Measurements from ENCODE around the gene ADGRA1. TPM values are rescaled to one million over a fixed set of nuclear protein-coding genes. Genes with fewer than 3 reads are reported as not detected.

The ADGRA1 gene
- total RNA-seq: not detected
- not detected for polyA plus RNA-seq

- H3K9me3 ChIP-seq (ENCODE audit: control insufficient read depth in 1 of 2, low read length in 2 of 2): no peaks in the 10 kb centered on the region
- Mint-ChIP-seq H3K4me3 (peak within 1 kb of the TSS in 1 of 8 donors; percentile 31), H3K9me3 (peaks cover 0 to 2% (median 0%) of the 10 kb centered on the region in 8 donors), H3K27me3 (peaks cover 16 to 17% of the 10 kb centered on the region in 2 donors), H3K36me3 (no peaks in the 10 kb centered on the region), H3K27ac (no peak within 1 kb of the TSS), H3K4me1 (peaks cover 0 to 4% (median under 1%) of the 10 kb centered on the region in 4 donors)
- ChIA-PET POLR2A (ENCODE audit: partially characterized antibody) (no interaction called here), CTCF (ENCODE audit: partially characterized antibody) (no interaction called here)
- no peaks in the 10 kb centered on the region for H3K4me1 ChIP-seq (ENCODE audit: insufficient read depth, low read length)
- intact Hi-C loops (cut with micrococcal nuclease): no loop called here
- no peaks in the 10 kb centered on the region for H3K36me3 ChIP-seq (ENCODE audit: insufficient read depth, low read length)
- no peak within 1 kb of the TSS for H3K4me3 ChIP-seq (ENCODE audit: low read length in 2 of 2)
- no peak for DNase-seq
- H3K27me3 ChIP-seq (ENCODE audit: insufficient read depth, low read length): no peaks in the 10 kb centered on the region
- H3K27ac ChIP-seq (ENCODE audit: low read depth, low read length): no peak within 1 kb of the TSS
Measured at GRCh38 chr10:133087679-133088178, at the start of gene ADGRA1. Gene ADGRA1, plus strand, starts transcription at chr10:133087924. Its CDS starts 986 bp downstream, at chr10:133088910.

GRCh38 chr10:133038036-133038823 lies 49.5 kb upstream of the ADGRA1 start:
- POLR2A ChIA-PET (ENCODE audit: partially characterized antibody): no interaction called here
- no peak overlapping the region for H3K4me3 Mint-ChIP-seq
- Histone ChIP-seq H3K36me3 (ENCODE audit: insufficient read depth, low read length) (no peaks in the 10 kb centered on the region), H3K4me1 (ENCODE audit: insufficient read depth, low read length) (no peaks in the 10 kb centered on the region), H3K27me3 (ENCODE audit: insufficient read depth, low read length) (no peaks in the 10 kb centered on the region), H3K27ac (ENCODE audit: low read depth, low read length) (no peak overlapping the region), H3K4me3 (ENCODE audit: low read length in 2 of 2) (no peak overlapping the region), H3K9me3 (ENCODE audit: control insufficient read depth in 1 of 2, low read length in 2 of 2) (no peaks in the 10 kb centered on the region)
- CTCF ChIA-PET (ENCODE audit: partially characterized antibody): no interaction called here
- H3K27ac Mint-ChIP-seq: peak overlapping the region in 1 of 7 donors; percentile 37
- H3K27me3 Mint-ChIP-seq: peaks cover 0 to 5% of the 10 kb centered on the region in 2 donors
- intact Hi-C loops (cut with micrococcal nuclease): no loop called here
- H3K9me3 Mint-ChIP-seq: no peaks in the 10 kb centered on the region
- no peaks in the 10 kb centered on the region for H3K36me3 Mint-ChIP-seq
- no peaks in the 10 kb centered on the region for H3K4me1 Mint-ChIP-seq
- DNase-seq: no peak

- no peak overlapping the region for H3K4me3 ChIP-seq (ENCODE audit: low read length in 2 of 2)
- no peaks in the 10 kb centered on the region for H3K4me1 Mint-ChIP-seq
- H3K27me3 ChIP-seq (ENCODE audit: insufficient read depth, low read length): no peaks in the 10 kb centered on the region
- DNase-seq: no peak
- peaks cover 0 to 5% of the 10 kb centered on the region in 2 donors for H3K27me3 Mint-ChIP-seq
- ChIA-PET CTCF (ENCODE audit: partially characterized antibody) (no interaction called here), POLR2A (ENCODE audit: partially characterized antibody) (no interaction called here)
- no peaks in the 10 kb centered on the region for H3K36me3 ChIP-seq (ENCODE audit: insufficient read depth, low read length)
- no peak overlapping the region for H3K4me3 Mint-ChIP-seq
- intact Hi-C loops (cut with micrococcal nuclease): no loop called here
- no peaks in the 10 kb centered on the region for H3K36me3 Mint-ChIP-seq
- H3K4me1 ChIP-seq (ENCODE audit: insufficient read depth, low read length): no peaks in the 10 kb centered on the region
- H3K9me3 Mint-ChIP-seq: no peaks in the 10 kb centered on the region
- H3K9me3 ChIP-seq (ENCODE audit: control insufficient read depth in 1 of 2, low read length in 2 of 2): no peaks in the 10 kb centered on the region
- H3K27ac Mint-ChIP-seq: no peak overlapping the region
- no peak overlapping the region for H3K27ac ChIP-seq (ENCODE audit: low read depth, low read length)
Measured at GRCh38 chr10:133039107-133039802, 48.5 kb upstream of the ADGRA1 start.

GRCh38 chr10:133039803-133040165 lies 47.9 kb upstream of the ADGRA1 start:
- no peak overlapping the region for H3K4me3 ChIP-seq (ENCODE audit: low read length in 2 of 2)
- no peak overlapping the region for H3K27ac ChIP-seq (ENCODE audit: low read depth, low read length)
- Mint-ChIP-seq H3K4me3 (no peak overlapping the region), H3K4me1 (no peaks in the 10 kb centered on the region), H3K36me3 (no peaks in the 10 kb centered on the region), H3K27ac (no peak overlapping the region), H3K27me3 (peaks cover 0 to 5% of the 10 kb centered on the region in 2 donors), H3K9me3 (no peaks in the 10 kb centered on the region)
- H3K36me3 ChIP-seq (ENCODE audit: insufficient read depth, low read length): no peaks in the 10 kb centered on the region
- ChIA-PET POLR2A (ENCODE audit: partially characterized antibody) (no interaction called here), CTCF (ENCODE audit: partially characterized antibody) (no interaction called here)
- intact Hi-C loops (cut with micrococcal nuclease): no loop called here
- no peaks in the 10 kb centered on the region for H3K27me3 ChIP-seq (ENCODE audit: insufficient read depth, low read length)
- DNase-seq: no peak
- no peaks in the 10 kb centered on the region for H3K9me3 ChIP-seq (ENCODE audit: control insufficient read depth in 1 of 2, low read length in 2 of 2)
- H3K4me1 ChIP-seq (ENCODE audit: insufficient read depth, low read length): no peaks in the 10 kb centered on the region

- no peaks in the 10 kb centered on the region for H3K36me3 Mint-ChIP-seq
- CTCF ChIA-PET (ENCODE audit: partially characterized antibody): no interaction called here
- H3K4me3 Mint-ChIP-seq: no peak overlapping the region
- H3K27me3 Mint-ChIP-seq: peaks cover 0 to 3% of the 10 kb centered on the region in 2 donors
- intact Hi-C loops (cut with micrococcal nuclease): no loop called here
- H3K27ac ChIP-seq (ENCODE audit: low read depth, low read length): no peak overlapping the region
- no peaks in the 10 kb centered on the region for H3K4me1 Mint-ChIP-seq
- H3K9me3 ChIP-seq (ENCODE audit: control insufficient read depth in 1 of 2, low read length in 2 of 2): no peaks in the 10 kb centered on the region
- no peaks in the 10 kb centered on the region for H3K27me3 ChIP-seq (ENCODE audit: insufficient read depth, low read length)
- H3K9me3 Mint-ChIP-seq: no peaks in the 10 kb centered on the region
- POLR2A ChIA-PET (ENCODE audit: partially characterized antibody): no interaction called here
- DNase-seq: no peak
- H3K36me3 ChIP-seq (ENCODE audit: insufficient read depth, low read length): no peaks in the 10 kb centered on the region
- no peak overlapping the region for H3K4me3 ChIP-seq (ENCODE audit: low read length in 2 of 2)
- no peaks in the 10 kb centered on the region for H3K4me1 ChIP-seq (ENCODE audit: insufficient read depth, low read length)
- H3K27ac Mint-ChIP-seq: no peak overlapping the region
Measured at GRCh38 chr10:133040198-133040597, 47.5 kb upstream of the ADGRA1 start.

GRCh38 chr10:133041101-133041500 lies 46.6 kb upstream of the ADGRA1 start:
- Mint-ChIP-seq H3K27ac (no peak overlapping the region), H3K9me3 (no peaks in the 10 kb centered on the region), H3K4me3 (no peak overlapping the region), H3K27me3 (peaks cover 0 to 3% of the 10 kb centered on the region in 2 donors), H3K36me3 (no peaks in the 10 kb centered on the region), H3K4me1 (no peaks in the 10 kb centered on the region)
- Histone ChIP-seq H3K9me3 (ENCODE audit: control insufficient read depth in 1 of 2, low read length in 2 of 2) (no peaks in the 10 kb centered on the region), H3K27ac (ENCODE audit: low read depth, low read length) (no peak overlapping the region), H3K27me3 (ENCODE audit: insufficient read depth, low read length) (no peaks in the 10 kb centered on the region), H3K36me3 (ENCODE audit: insufficient read depth, low read length) (no peaks in the 10 kb centered on the region), H3K4me1 (ENCODE audit: insufficient read depth, low read length) (no peaks in the 10 kb centered on the region), H3K4me3 (ENCODE audit: low read length in 2 of 2) (no peak overlapping the region)
- intact Hi-C loops (cut with micrococcal nuclease): no loop called here
- POLR2A ChIA-PET (ENCODE audit: partially characterized antibody): no interaction called here
- no peak for DNase-seq
- CTCF ChIA-PET (ENCODE audit: partially characterized antibody): no interaction called here

GRCh38 chr10:133042061-133042460 lies 45.7 kb upstream of the ADGRA1 start:
- H3K27ac ChIP-seq (ENCODE audit: low read depth, low read length): no peak overlapping the region
- Mint-ChIP-seq H3K9me3 (no peaks in the 10 kb centered on the region), H3K4me3 (no peak overlapping the region), H3K36me3 (no peaks in the 10 kb centered on the region), H3K27ac (no peak overlapping the region), H3K27me3 (peaks cover 0 to 3% of the 10 kb centered on the region in 2 donors), H3K4me1 (no peaks in the 10 kb centered on the region)
- DNase-seq: no peak
- no peak overlapping the region for H3K4me3 ChIP-seq (ENCODE audit: low read length in 2 of 2)
- no peaks in the 10 kb centered on the region for H3K4me1 ChIP-seq (ENCODE audit: insufficient read depth, low read length)
- CTCF ChIA-PET (ENCODE audit: partially characterized antibody): no interaction called here
- H3K27me3 ChIP-seq (ENCODE audit: insufficient read depth, low read length): no peaks in the 10 kb centered on the region
- H3K9me3 ChIP-seq (ENCODE audit: control insufficient read depth in 1 of 2, low read length in 2 of 2): no peaks in the 10 kb centered on the region
- POLR2A ChIA-PET (ENCODE audit: partially characterized antibody): no interaction called here
- intact Hi-C loops (cut with micrococcal nuclease): no loop called here
- no peaks in the 10 kb centered on the region for H3K36me3 ChIP-seq (ENCODE audit: insufficient read depth, low read length)

All from CD4-positive, alpha-beta memory T cell (primary cell).